HG03460 (cell line): Measurements from ENCODE around the gene PROZ.

Source experiments
- ATAC-seq: cut with Tn5 transposase; IDR thresholded peaks from one replicate; pipeline ENCODE4 v1.9.1; 2021; ENCODE audit not compliant: unreplicated experiment

PROZ gene

GRCh38 chr13:113202912-113203311 lies 44.5 kb downstream of the PROZ start:
- no peak for ATAC-seq

- no peak for ATAC-seq
These were observed 45.3 kb downstream of the PROZ start for GRCh38 chr13:113203507-113204377.

- ATAC-seq = no peak
These were observed 45.9 kb downstream of the PROZ start for GRCh38 chr13:113204378-113204734.

GRCh38 chr13:113205428-113205931 lies 47.0 kb downstream of the PROZ start:
- no peak for ATAC-seq

- no peak for ATAC-seq
These were observed 49.0 kb downstream of the PROZ start for GRCh38 chr13:113207460-113207859.

- peak; percentile 12 for ATAC-seq
These were observed 49.5 kb downstream of the PROZ start for GRCh38 chr13:113207890-113208420.

GRCh38 chr13:113208421-113209335 lies 50.2 kb downstream of the PROZ start, which contains the start of gene PCID2:
Gene PCID2, minus strand, starts transcription at chr13:113208669. Its CDS starts 35 bp downstream, at chr13:113208634.
- peak; percentile 71 for ATAC-seq

GRCh38 chr13:113209336-113209758 lies 50.9 kb downstream of the PROZ start, which contains the start of gene CUL4A:
Gene CUL4A, plus strand, starts transcription at chr13:113209613. Its CDS starts 15 bp downstream, at chr13:113209628.
- ATAC-seq = peak; percentile 44

- ATAC-seq = peak; percentile 36
These were observed 51.4 kb downstream of the PROZ start for GRCh38 chr13:113209759-113210421.

GRCh38 chr13:113210833-113211232 lies 52.4 kb downstream of the PROZ start:
- no peak for ATAC-seq

GRCh38 chr13:113211774-113212173 lies 53.3 kb downstream of the PROZ start:
- ATAC-seq = no peak

- ATAC-seq = no peak
These were observed 58.0 kb downstream of the PROZ start for GRCh38 chr13:113216254-113217048.

- no peak for ATAC-seq
These were observed 60.1 kb downstream of the PROZ start for GRCh38 chr13:113218586-113218985.

GRCh38 chr13:113219256-113219940 lies 61.0 kb downstream of the PROZ start:
- ATAC-seq = no peak

GRCh38 chr13:113220141-113220598 lies 61.7 kb downstream of the PROZ start:
- ATAC-seq = no peak

- ATAC-seq = no peak
These were observed 62.4 kb downstream of the PROZ start for GRCh38 chr13:113220877-113221276.
